GM12865 (cell line): ENCODE measurements around the gene ST6GALNAC4.

Experiments used
- DNase-seq: peaks from one replicate; pipeline ENCODE4 v3.0.0; 2010; ENCODE audit warnings: low read depth
- H3K4me3 ChIP-seq: 2 replicates; pipeline ENCODE4 v1.5.1; 2011; ENCODE audit warnings: mild to moderate bottlenecking, low read depth, low read length, control low read depth
- CTCF ChIP-seq: IDR thresholded peaks from 2 replicates; pipeline ENCODE4 v1.5.1; 2011; ENCODE audit warnings: low read length, control low read depth, low read depth, inconsistent platforms; ENCODE audit not compliant: insufficient read depth; ENCODE audit errors: missing control alignments

ST6GALNAC4 gene

GRCh38 chr9:127946728-127947127 is 29.9 kb upstream of the ST6GALNAC4 start:
- no peak for DNase-seq
- no peak for TF ChIP-seq CTCF
- H3K4me3 ChIP-seq = no peak overlapping the region

- no peak for TF ChIP-seq CTCF
- DNase-seq = no peak
Measured at GRCh38 chr9:127945942-127946341, 29.1 kb upstream of the ST6GALNAC4 start.

GRCh38 chr9:127945338-127945737 is 28.5 kb upstream of the ST6GALNAC4 start:
- TF ChIP-seq CTCF = no peak
- DNase-seq = no peak
- H3K4me3 ChIP-seq = no peak overlapping the region

More at GRCh38 chr9:127945942-127946341, 29.1 kb upstream of the ST6GALNAC4 start:
- H3K4me3 ChIP-seq = no peak overlapping the region

- DNase-seq = no peak
- TF ChIP-seq CTCF = no peak
- H3K4me3 ChIP-seq = no peak overlapping the region
Measured at GRCh38 chr9:127944586-127945218, 27.9 kb upstream of the ST6GALNAC4 start.

- H3K4me3 ChIP-seq = no peak overlapping the region
- peak; percentile 85 for DNase-seq
- peak; percentile 96 for TF ChIP-seq CTCF
Measured at GRCh38 chr9:127943731-127944144, 26.9 kb upstream of the ST6GALNAC4 start.

GRCh38 chr9:127943011-127943662 is 26.3 kb upstream of the ST6GALNAC4 start:
- DNase-seq = no peak
- no peak overlapping the region for H3K4me3 ChIP-seq
- TF ChIP-seq CTCF = no peak
